GM12801 (cell line): ENCODE measurements around the gene CMIP.

Experiments used
- TF ChIP-seq, protein P1 (sequence below): IDR thresholded peaks from one replicate; pipeline ENCODE4 v1.5.1; 2011; ENCODE audit warnings: control low read depth; ENCODE audit not compliant: insufficient read length; ENCODE audit errors: extremely low read depth

The CMIP gene

GRCh38 chr16:81589975-81590650 lies 145.5 kb downstream of the CMIP start:
- TF ChIP-seq, protein P1, sequence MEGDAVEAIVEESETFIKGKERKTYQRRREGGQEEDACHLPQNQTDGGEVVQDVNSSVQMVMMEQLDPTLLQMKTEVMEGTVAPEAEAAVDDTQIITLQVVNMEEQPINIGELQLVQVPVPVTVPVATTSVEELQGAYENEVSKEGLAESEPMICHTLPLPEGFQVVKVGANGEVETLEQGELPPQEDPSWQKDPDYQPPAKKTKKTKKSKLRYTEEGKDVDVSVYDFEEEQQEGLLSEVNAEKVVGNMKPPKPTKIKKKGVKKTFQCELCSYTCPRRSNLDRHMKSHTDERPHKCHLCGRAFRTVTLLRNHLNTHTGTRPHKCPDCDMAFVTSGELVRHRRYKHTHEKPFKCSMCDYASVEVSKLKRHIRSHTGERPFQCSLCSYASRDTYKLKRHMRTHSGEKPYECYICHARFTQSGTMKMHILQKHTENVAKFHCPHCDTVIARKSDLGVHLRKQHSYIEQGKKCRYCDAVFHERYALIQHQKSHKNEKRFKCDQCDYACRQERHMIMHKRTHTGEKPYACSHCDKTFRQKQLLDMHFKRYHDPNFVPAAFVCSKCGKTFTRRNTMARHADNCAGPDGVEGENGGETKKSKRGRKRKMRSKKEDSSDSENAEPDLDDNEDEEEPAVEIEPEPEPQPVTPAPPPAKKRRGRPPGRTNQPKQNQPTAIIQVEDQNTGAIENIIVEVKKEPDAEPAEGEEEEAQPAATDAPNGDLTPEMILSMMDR, result no peak

DNA sequence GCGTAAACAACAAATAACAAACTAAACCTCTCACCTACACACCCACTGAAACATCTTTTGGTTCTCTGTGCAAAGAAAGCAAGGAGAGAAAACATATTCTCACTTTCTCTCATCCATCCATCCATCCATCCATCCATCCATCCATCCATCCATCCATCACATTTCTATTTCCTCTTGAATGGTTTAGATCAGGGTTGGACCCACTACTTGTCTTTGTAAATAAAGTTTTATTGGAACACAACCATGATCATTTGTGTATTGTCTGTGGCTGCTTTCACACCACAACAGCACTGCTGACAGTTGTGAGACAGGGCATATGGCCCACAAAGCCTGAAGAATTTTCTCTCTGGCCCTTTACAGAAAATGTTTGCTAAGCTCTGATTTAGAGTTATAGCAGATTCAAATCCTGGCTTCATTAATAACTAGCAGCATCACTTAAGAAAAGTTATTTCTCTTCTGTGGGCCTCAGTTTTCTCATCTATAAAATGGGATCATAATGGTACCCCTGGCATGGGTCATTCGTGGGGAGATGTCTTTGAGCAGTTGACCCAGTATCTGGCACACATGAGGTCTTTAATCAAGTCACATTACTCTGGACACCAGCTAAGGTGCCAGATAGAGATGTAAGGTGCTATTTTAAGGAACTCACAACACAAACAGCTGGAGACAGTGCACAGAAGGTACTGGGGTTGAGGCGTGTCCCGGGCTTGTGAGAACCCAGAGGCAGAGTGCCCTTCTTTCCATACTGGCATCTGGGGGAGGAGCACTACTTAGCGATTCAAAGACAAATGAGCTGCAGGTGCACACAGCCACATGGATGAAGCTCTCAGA lies 146.3 kb downstream of the CMIP start:
- TF ChIP-seq, protein P1, result no peak

DNA sequence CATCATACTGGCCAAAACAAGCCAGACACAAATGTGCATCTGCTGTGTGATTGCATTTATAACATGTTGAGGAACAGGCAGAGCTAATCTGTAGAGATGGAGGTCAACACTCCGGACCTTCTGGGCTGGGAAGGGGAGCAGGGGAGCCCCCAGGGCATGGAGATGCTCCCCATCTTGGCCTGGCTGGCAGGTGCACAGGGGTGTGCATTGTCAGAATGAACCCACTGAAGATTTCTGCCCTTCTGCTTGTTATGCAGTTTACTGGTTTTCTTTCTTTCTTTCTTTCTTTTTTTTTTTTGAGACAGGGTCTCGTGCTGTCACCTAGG lies 146.9 kb downstream of the CMIP start:
- TF ChIP-seq, protein P1, result no peak

GRCh38 chr16:81592353-81592866 lies 147.8 kb downstream of the CMIP start:
- TF ChIP-seq, protein P1, result no peak

DNA sequence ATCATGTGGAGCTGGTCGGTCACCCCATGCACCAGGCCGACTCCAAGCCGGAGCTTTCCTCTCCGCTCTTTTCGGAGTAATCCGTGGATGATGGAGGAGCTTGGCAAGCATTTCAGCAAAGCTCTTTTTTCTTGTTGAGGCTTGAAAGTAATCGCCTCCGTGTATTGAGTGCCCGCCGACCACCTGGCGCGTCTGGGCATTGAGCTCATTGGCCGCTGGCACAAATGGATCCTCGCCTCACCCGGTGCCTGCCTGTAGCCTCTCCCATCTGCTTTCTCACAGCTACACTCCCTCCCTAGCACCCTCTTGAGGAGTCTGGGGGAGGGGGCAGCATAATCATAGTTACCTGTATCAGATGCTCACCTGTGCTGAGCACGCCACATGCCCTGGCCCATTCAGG lies 148.9 kb downstream of the CMIP start:
- TF ChIP-seq, protein P1, result no peak

- TF ChIP-seq, protein P1, result no peak
Observed at GRCh38 chr16:81595629-81596292, 151.2 kb downstream of the CMIP start.

DNA sequence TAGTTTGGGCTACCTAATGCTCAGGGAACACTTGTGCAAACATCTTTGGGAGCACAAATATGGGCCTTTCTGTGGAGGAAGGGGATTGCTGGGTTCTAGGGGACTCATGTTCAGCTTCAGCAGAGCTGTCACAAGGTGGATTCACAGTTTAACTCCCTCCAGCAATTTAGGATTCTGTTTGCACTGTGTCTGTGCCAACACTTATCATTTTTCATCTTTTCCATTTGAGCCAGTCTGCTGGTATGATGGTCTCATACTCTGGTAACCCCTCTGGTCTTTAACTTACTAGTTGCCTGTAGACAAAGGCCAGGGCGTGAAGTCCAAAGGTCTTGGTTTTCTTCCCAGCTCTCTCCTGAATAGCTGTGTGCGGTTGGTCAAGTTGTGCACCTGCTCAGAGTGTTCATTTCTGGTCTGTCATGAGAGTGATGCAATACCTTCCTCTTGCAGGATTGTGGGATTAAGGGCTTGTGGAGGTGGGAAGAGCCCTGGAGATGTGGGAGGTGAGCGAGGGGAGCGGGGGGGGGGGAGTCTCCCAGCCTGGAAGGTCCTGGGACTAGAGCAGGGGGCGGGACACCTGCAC lies 152.6 kb downstream of the CMIP start:
- TF ChIP-seq, protein P1, result no peak
